Anterior cingulate cortex (tissue), 58 donors: ENCODE results near the gene BDKRB2.
A peak's percentile ranks its signal among the peaks of the same experiment; 100 is the strongest.

Experiments
- DNase-seq, 58 donors: peaks; one replicate each; lab custom pipeline; 2025; lab: John Stamatoyannopoulos, UW

The BDKRB2 gene

GRCh38 chr14:96173636-96174475 is 30.8 kb upstream of the BDKRB2 start:
- DNase-seq: no peak

GRCh38 chr14:96176275-96176674 is 28.4 kb upstream of the BDKRB2 start:
- DNase-seq: no peak

- DNase-seq: peak in 1 of 58 donors; percentile 11
Observed at GRCh38 chr14:96176811-96177211, 27.8 kb upstream of the BDKRB2 start.

- no peak for DNase-seq
Observed at GRCh38 chr14:96177766-96178375, 26.8 kb upstream of the BDKRB2 start.

GRCh38 chr14:96178461-96179321 is 25.9 kb upstream of the BDKRB2 start:
- DNase-seq: no peak

GRCh38 chr14:96180043-96180874 is 24.4 kb upstream of the BDKRB2 start:
- DNase-seq: no peak

- DNase-seq: no peak
Observed at GRCh38 chr14:96181186-96182056, 23.2 kb upstream of the BDKRB2 start.

- no peak for DNase-seq
Observed at GRCh38 chr14:96182546-96182945, 22.1 kb upstream of the BDKRB2 start.

GRCh38 chr14:96184737-96185136 is 19.9 kb upstream of the BDKRB2 start:
- DNase-seq: no peak

- no peak for DNase-seq
Observed at GRCh38 chr14:96187216-96188031, 17.2 kb upstream of the BDKRB2 start.

GRCh38 chr14:96189281-96189711 is 15.3 kb upstream of the BDKRB2 start:
- DNase-seq: no peak

GRCh38 chr14:96191353-96191752 is 13.3 kb upstream of the BDKRB2 start:
- no peak for DNase-seq

- no peak for DNase-seq
Observed at GRCh38 chr14:96191841-96192462, 12.7 kb upstream of the BDKRB2 start.

- DNase-seq: peak in 19 of 58 donors; percentile 13 to 69 (median 23)
Observed at GRCh38 chr14:96192975-96193805, 11.4 kb upstream of the BDKRB2 start.

- DNase-seq: no peak
Observed at GRCh38 chr14:96194262-96194656, 10.4 kb upstream of the BDKRB2 start.

GRCh38 chr14:96194657-96195431 is 9.8 kb upstream of the BDKRB2 start:
- no peak for DNase-seq
